ENCODE measurements around the gene TNS2.

DNA sequence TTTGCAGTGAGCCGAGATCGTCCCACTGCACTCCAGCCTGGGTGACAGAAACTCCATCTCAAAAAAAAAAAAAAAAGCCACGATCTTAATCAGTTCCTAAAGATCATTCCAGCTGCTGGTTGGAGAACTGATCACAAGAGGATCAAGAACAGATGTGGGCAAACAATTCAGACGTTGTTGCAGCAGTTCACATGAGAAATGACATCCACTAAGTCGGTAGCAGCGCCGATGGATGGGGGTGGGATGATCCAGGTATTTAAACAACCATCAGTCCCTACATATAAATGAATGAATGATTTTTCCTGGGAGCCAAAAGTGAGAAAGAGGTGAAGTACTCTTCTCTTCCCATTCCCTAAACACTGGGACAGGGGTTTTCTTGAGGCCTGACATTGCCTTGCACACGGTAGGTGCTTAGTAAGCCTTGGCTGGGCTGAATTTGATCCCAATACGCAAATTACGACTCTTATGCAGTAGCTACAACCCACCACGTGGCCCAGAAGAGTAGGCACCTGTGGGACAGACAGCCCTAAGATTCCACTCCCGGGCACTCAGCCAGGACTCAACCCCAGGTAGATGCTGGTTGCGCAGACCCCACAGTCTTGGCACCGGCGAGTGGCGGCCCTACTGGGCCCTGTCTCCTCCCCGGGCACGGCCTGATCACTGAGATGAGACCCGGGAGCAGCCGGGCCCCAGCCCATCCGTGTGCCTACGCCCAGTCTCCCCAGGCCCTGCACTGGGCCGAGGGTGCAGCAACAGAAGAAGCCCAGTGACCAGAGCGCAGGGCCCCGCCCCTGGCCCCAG lies 28.8 kb downstream of the TNS2 start:
- TF ChIP-seq TAF1 (IDR thresholded peaks at IDR 0.05; ENCODE audit: low read depth, low read length) (no peak), POLR2A (IDR thresholded peaks at IDR 0.05; ENCODE audit: low read depth, low read length) (no peak), POLR2AphosphoS5 (IDR thresholded peaks at IDR 0.05; ENCODE audit: low read depth, low read length) (no peak), SPI1 (IDR thresholded peaks at IDR 0.05; ENCODE audit: low read depth, low read length) (no peak), POU2F2 (IDR thresholded peaks at IDR 0.05; ENCODE audit: low read depth, low read length) (no peak)

Data from GM12891 (cell line).